RWPE2 (cell line): Measurements from ENCODE around the gene AJUBA.
"Not testable (repeated sequence)": the region's sequence is repeated elsewhere in the genome, so short reads cannot be mapped to it uniquely, and the experiment has no call there.

Experiments
- ATAC-seq: fragments of 200-7000 bp; cut with Tn5 transposase; 3 replicates; pipeline ENCODE4 v1.9.1; 2021; ENCODE audit warnings: low read depth
- DNase-seq: peaks from one replicate; pipeline ENCODE4 v3.0.0-alpha.2; 2020; ENCODE audit warnings: low spot score
- H3K27ac ChIP-seq: fragments of 450-650 bp; 2 replicates; pipeline ENCODE4 v1.5.1; 2017; ENCODE audit warnings: mild to moderate bottlenecking; ENCODE audit not compliant: poor library complexity, severe bottlenecking
- H3K27me3 ChIP-seq: fragments of 250-450 bp; sonication (Bioruptor Pico); 2 replicates; pipeline ENCODE4 v1.5.1; 2021; ENCODE audit warnings: mild to moderate bottlenecking, moderate library complexity; ENCODE audit not compliant: insufficient read depth, poor library complexity, severe bottlenecking
- H3K36me3 ChIP-seq: fragments of 250-450 bp; sonication (Bioruptor Pico); 2 replicates; pipeline ENCODE4 v1.5.1; 2020; ENCODE audit warnings: low read depth, mild to moderate bottlenecking, moderate library complexity
- H3K4me1 ChIP-seq: fragments of 250-450 bp; sonication (Bioruptor Pico); 2 replicates; pipeline ENCODE4 v1.5.1; 2021; ENCODE audit warnings: mild to moderate bottlenecking, moderate library complexity; ENCODE audit not compliant: insufficient read depth, poor library complexity, severe bottlenecking
- H3K4me3 ChIP-seq: fragments of 250-450 bp; sonication (Bioruptor Pico); 2 replicates; pipeline ENCODE4 v1.5.1; 2021; ENCODE audit warnings: mild to moderate bottlenecking, moderate library complexity; ENCODE audit not compliant: severe bottlenecking
- H3K9me3 ChIP-seq: fragments of 250-450 bp; sonication (Bioruptor Pico); 2 replicates; pipeline ENCODE4 v1.5.1; 2021; ENCODE audit warnings: mild to moderate bottlenecking, moderate library complexity; ENCODE audit not compliant: severe bottlenecking
- TF ChIP-seq, protein P1 (sequence below): fragments of 450-650 bp; IDR thresholded peaks from one replicate; pipeline ENCODE4 v1.5.1; 2017; ENCODE audit warnings: mild to moderate bottlenecking, moderate library complexity; ENCODE audit not compliant: poor library complexity, severe bottlenecking

AJUBA gene

DNA sequence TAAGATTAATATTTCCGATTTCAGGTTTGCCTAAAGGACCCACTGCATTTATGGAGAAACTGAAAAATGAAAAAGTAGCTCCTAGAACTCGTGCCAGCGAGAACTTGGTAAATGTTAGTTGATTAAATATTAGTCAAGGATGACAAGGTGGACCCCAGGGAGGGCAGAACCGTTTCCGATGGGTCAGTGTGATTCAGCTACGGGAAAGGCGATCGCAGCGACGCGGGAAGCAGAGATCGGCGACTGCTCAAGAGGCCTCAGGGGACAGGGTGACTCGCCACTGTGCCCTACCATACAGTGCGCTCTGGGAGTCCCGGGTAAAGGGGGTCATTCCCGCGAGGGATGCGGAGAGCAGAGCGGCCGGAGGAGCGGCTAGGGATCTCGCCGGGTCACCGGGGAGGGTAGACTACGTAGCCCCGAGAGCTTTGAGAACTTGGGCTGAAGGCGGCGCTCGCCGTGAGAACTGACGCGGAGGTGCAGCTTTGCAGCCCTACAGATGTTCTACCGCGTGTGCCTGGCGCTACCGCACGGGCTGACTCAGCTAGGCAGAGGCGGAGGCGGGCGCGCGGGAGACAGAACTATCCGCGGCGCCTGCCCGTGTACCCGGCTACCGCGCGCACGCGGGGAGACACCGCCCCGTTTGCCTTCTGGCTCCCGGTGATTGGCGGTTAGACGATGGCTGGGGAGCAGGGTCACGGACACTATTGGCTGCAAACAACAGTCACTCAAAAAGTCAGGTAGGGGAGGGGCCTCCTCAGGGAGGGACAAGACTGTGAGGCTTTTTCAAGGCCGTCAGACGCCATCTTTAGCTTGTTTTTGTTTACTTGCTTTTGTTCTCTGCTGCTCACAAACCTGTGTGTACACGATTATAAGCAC, 24.4 kb upstream of the AJUBA start:
- no peaks in the 10 kb centered on the region for H3K9me3 ChIP-seq
- H3K27ac ChIP-seq = peak overlapping the region; percentile 67
- no peaks in the 10 kb centered on the region for H3K27me3 ChIP-seq
- ATAC-seq (peak; percentile 96), DNase-seq (peak; percentile 98)
- peaks cover 30% of the 10 kb centered on the region for H3K4me1 ChIP-seq
- H3K36me3 ChIP-seq = no peaks in the 10 kb centered on the region
- TF ChIP-seq, protein P1, sequence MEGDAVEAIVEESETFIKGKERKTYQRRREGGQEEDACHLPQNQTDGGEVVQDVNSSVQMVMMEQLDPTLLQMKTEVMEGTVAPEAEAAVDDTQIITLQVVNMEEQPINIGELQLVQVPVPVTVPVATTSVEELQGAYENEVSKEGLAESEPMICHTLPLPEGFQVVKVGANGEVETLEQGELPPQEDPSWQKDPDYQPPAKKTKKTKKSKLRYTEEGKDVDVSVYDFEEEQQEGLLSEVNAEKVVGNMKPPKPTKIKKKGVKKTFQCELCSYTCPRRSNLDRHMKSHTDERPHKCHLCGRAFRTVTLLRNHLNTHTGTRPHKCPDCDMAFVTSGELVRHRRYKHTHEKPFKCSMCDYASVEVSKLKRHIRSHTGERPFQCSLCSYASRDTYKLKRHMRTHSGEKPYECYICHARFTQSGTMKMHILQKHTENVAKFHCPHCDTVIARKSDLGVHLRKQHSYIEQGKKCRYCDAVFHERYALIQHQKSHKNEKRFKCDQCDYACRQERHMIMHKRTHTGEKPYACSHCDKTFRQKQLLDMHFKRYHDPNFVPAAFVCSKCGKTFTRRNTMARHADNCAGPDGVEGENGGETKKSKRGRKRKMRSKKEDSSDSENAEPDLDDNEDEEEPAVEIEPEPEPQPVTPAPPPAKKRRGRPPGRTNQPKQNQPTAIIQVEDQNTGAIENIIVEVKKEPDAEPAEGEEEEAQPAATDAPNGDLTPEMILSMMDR = peak; percentile 34
- peak overlapping the region; percentile 49 for H3K4me3 ChIP-seq

- H3K4me3 ChIP-seq = peak overlapping the region; percentile 49
- ATAC-seq (no peak), DNase-seq (no peak)
- TF ChIP-seq, protein P1 = no peak
- H3K4me1 ChIP-seq = peaks cover 30% of the 10 kb centered on the region
- no peaks in the 10 kb centered on the region for H3K36me3 ChIP-seq
- no peaks in the 10 kb centered on the region for H3K9me3 ChIP-seq
- H3K27me3 ChIP-seq = no peaks in the 10 kb centered on the region
- H3K27ac ChIP-seq = peak overlapping the region; percentile 67
Observed at GRCh38 chr14:23006188-23006534, 23.8 kb upstream of the AJUBA start.

DNA sequence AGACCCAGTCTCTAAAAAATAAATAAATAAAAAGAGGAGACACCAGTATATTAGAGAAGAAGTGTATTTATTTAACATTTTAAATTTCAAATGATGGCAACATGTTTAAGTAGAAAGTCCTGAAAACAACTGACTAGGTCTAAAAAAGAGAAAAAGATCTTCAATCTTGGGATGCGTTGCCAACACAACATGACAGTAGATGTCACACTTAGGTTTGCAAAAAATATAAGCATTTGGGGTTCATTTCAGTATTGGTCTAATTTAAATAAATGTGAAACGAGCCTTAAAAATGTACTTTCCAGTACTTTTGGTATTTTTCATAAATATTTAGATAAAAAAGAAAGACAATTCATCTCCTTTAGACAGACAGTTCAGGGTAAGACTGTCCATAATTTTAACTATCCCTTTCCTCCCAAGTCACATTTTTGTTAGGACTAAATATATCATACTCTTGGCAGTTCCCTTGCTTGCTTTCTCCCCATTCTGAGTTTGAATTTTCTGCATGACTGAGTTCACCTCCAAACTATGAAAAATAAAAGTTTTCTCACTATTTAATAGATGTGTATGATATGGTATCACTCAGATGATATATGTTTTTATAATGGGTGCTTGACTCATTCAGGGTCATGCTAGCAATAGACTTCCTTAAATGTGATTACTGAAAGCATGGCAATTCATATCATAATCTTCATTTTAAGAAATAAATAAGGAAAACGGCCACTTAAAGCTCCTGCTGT, 23.3 kb upstream of the AJUBA start:
- Histone ChIP-seq H3K4me1 (peaks cover 30% of the 10 kb centered on the region), H3K4me3 (no peak overlapping the region), H3K36me3 (no peaks in the 10 kb centered on the region), H3K27me3 (no peaks in the 10 kb centered on the region), H3K27ac (peak overlapping the region; percentile 67), H3K9me3 (no peaks in the 10 kb centered on the region)
- TF ChIP-seq, protein P1 = no peak
- no peak for DNase-seq
- ATAC-seq = no peak

DNA sequence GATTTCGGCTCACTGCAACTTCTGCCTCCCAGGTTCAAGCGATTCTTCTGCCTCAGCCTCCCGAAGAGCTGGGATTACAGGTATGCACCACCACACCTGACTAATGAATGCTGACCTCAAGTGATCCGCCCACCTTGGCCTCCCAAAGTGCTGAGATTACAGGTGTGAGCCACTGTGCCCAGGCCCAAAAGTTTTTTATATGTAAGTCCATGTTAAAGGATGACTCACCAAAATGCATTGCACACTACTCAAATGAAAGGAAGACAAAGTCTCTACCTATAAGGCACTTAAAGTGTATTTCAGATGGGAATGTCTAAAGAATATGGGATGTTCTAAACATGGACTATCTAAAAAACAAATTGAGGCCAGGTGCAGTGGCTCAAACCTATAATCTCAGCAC, 21.9 kb upstream of the AJUBA start:
- H3K36me3 ChIP-seq, DNase-seq, H3K9me3 ChIP-seq, H3K27me3 ChIP-seq, ATAC-seq, H3K4me3 ChIP-seq, H3K27ac ChIP-seq: not testable (repeated sequence)
- H3K4me1 ChIP-seq = peaks cover 29% of the 10 kb centered on the region

DNA sequence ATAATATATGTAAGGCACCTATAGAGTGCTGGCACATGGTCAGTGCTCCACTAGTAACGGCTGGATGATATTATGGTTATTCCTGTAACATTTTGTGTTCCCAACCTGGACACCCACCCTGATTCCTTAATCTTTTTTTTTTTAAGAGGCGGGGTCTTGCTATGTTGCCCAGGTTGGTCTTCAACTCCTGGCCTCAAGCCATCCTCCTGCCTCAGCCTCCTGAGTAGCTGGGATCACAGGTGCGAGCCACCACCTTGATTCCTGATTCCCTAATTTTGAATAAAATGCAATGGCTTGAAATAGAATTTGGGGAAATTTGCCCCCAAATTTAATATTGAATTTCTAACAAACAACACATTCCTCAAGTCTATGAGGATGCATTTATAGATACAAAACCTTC, 20.2 kb upstream of the AJUBA start:
- H3K9me3 ChIP-seq = no peaks in the 10 kb centered on the region
- H3K27ac ChIP-seq = no peak overlapping the region
- H3K4me3 ChIP-seq = no peak overlapping the region
- H3K4me1 ChIP-seq = peaks cover 12% of the 10 kb centered on the region
- H3K36me3 ChIP-seq = no peaks in the 10 kb centered on the region
- TF ChIP-seq, protein P1 = no peak
- H3K27me3 ChIP-seq = no peaks in the 10 kb centered on the region
- ATAC-seq = no peak
- no peak for DNase-seq
